GM12878 (cell line): ENCODE measurements around the gene FREM3. TPM values are rescaled to one million over a fixed set of nuclear protein-coding genes. Genes with fewer than 3 reads are reported as not detected.

Experiments used
- ATAC-seq: fragments of 200-7000 bp; cut with Tn5 transposase; 3 replicates; pipeline ENCODE4 v1.9.1; 2020; ENCODE audit warnings: mild to moderate bottlenecking, moderate library complexity
- BruUV-seq: library from RNA; stranded (reverse); fragments of 400-500 nt; replicated peaks from 2 replicates; lab custom pipeline; 2021; lab: Mats Ljungman, UMichigan
- CTCF ChIA-PET: fragments of 300-600 bp; sonication (Branson Sonifier 250); formaldehyde crosslinking; extraction: SDS; loops from one replicate; lab custom pipeline; 2021; ENCODE audit warnings: inconsistent platforms; lab: Yijun Ruan, JAX
- POLR2A ChIA-PET: fragments of 350-600 bp; formaldehyde crosslinking; extraction: SDS; loops from one replicate; lab custom pipeline; 2021; ENCODE audit warnings: inconsistent platforms; lab: Charles Lee
- RAD21 ChIA-PET: fragments of 300-600 bp; sonication (Branson Sonifier 250); formaldehyde crosslinking; loops from one replicate; lab custom pipeline; 2023; ENCODE audit warnings: antibody characterized with exemption; ENCODE audit not compliant: unreplicated experiment; lab: Charles Lee
- SMC1A ChIA-PET: fragments of 300-600 bp; sonication (Branson Sonifier 250); formaldehyde crosslinking; loops from one replicate; lab custom pipeline; 2023; ENCODE audit not compliant: unreplicated experiment, uncharacterized antibody; lab: Charles Lee
- DNase-seq: peaks from one replicate; pipeline ENCODE4 v3.0.0-alpha.2; 2011; ENCODE audit warnings: low read depth, low spot score
- FAIRE-seq: peaks from 3 replicates; lab custom pipeline; 2011; peaks lifted over from hg19 to GRCh38; lab: Jason Lieb, UNC
- H2AFZ ChIP-seq: 2 replicates; pipeline ENCODE4 v1.6.0; 2011; ENCODE audit warnings: low read depth, low read length, control low read depth; ENCODE audit not compliant: control insufficient read depth
- H3K27ac ChIP-seq: 2 replicates; pipeline ENCODE4 v1.5.1; 2011; ENCODE audit warnings: control low read depth; ENCODE audit not compliant: control insufficient read depth, insufficient read depth
- H3K27me3 ChIP-seq, 2 experiments: replicated peaks in 1 of 2; 2 replicates each; pipeline versions ENCODE4 v1.6.0 to v1.6.1; 2011; ENCODE audit warnings: low read length in 1 of 2; ENCODE audit not compliant: control insufficient read depth in 2 of 2, insufficient read depth in 2 of 2
- H3K36me3 ChIP-seq, 2 experiments: 2 replicates each; pipeline ENCODE4 v1.5.1; 2011; ENCODE audit warnings: low read length in 1 of 2; ENCODE audit not compliant: control insufficient read depth in 2 of 2, insufficient read depth in 2 of 2
- H3K4me1 ChIP-seq: 2 replicates; pipeline ENCODE4 v1.6.1; 2011; ENCODE audit warnings: mild to moderate bottlenecking, low read length, moderate library complexity, mixed read lengths; ENCODE audit not compliant: control insufficient read depth, insufficient read depth
- H3K4me2 ChIP-seq: 2 replicates; pipeline ENCODE4 v1.6.0; 2011; ENCODE audit warnings: control low read depth; ENCODE audit not compliant: control insufficient read depth, insufficient read depth
- H3K4me3 ChIP-seq: fragments of 200-600 bp; sonication (generic); 2 replicates; pipeline ENCODE4 v1.5.1; 2016
- H3K79me2 ChIP-seq: 2 replicates; pipeline ENCODE4 v1.6.0; 2011; ENCODE audit warnings: low read length; ENCODE audit not compliant: control insufficient read depth, insufficient read depth
- H3K9ac ChIP-seq: 2 replicates; pipeline ENCODE4 v1.8.0; 2011; ENCODE audit warnings: low read length, control low read depth, mixed read lengths; ENCODE audit not compliant: control insufficient read depth, insufficient read depth
- H3K9me3 ChIP-seq: replicated peaks from 3 replicates; pipeline ENCODE4 v1.5.1; 2011; ENCODE audit warnings: mild to moderate bottlenecking, low read length; ENCODE audit not compliant: control insufficient read depth, insufficient read depth
- H4K20me1 ChIP-seq: 2 replicates; pipeline ENCODE4 v1.6.0; 2011; ENCODE audit not compliant: control insufficient read depth, insufficient read depth
- ASH2L ChIP-seq: fragments of 300-600, 200-600 bp; sonication (generic); IDR thresholded peaks from 2 replicates; pipeline ENCODE4 v1.6.1; 2017; ENCODE audit warnings: low read depth, mild to moderate bottlenecking, borderline replicate concordance
- BCL11A ChIP-seq: IDR thresholded peaks from 2 replicates; pipeline ENCODE4 v1.6.1; 2011; ENCODE audit warnings: low read depth, low read length
- CBFB ChIP-seq: IDR thresholded peaks from 2 replicates; pipeline ENCODE4 v1.6.1; 2016; ENCODE audit warnings: antibody characterized with exemption, low read depth
- CBX3 ChIP-seq: fragments of 200-600 bp; sonication (generic); IDR thresholded peaks from 2 replicates; pipeline ENCODE4 v1.6.1; 2016; ENCODE audit warnings: low read depth, borderline replicate concordance
- CBX5 ChIP-seq: sonication (generic); IDR thresholded peaks from 2 replicates; pipeline ENCODE4 v1.6.1; 2016; ENCODE audit warnings: low read depth, moderate library complexity, mild to moderate bottlenecking, inconsistent platforms
- CEBPB ChIP-seq, 2 experiments: fragments of 150-350 bp in 1 of 2; IDR thresholded peaks; 2 replicates each; pipeline ENCODE4 v1.6.1; 2012 to 2014; ENCODE audit warnings: low read depth in 2 of 2, low read length in 2 of 2, borderline replicate concordance in 1 of 2, inconsistent platforms in 1 of 2
- CHD1 ChIP-seq: IDR thresholded peaks from 2 replicates; pipeline ENCODE4 v1.6.1; 2012; ENCODE audit warnings: low read depth, low read length, improper control_type of control experiment
- HCFC1 ChIP-seq: fragments of 150-350 bp; IDR thresholded peaks from 2 replicates; pipeline ENCODE4 v1.6.1; 2014; ENCODE audit warnings: low read length
- IKZF2 ChIP-seq, 2 experiments: fragments of 450-650 bp; IDR thresholded peaks; 2 replicates each; pipeline ENCODE4 v1.6.1; 2017; ENCODE audit warnings: mild to moderate bottlenecking in 2 of 2, moderate library complexity in 2 of 2
- JUNB ChIP-seq: IDR thresholded peaks from 2 replicates; pipeline ENCODE4 v1.6.1; 2016; ENCODE audit warnings: antibody characterized with exemption, mild to moderate bottlenecking
- JUND ChIP-seq: IDR thresholded peaks from 2 replicates; pipeline ENCODE4 v1.6.1; 2012; ENCODE audit warnings: low read depth, mild to moderate bottlenecking, low read length, improper control_type of control experiment, moderate library complexity
- RFX5 ChIP-seq: IDR thresholded peaks from 2 replicates; pipeline ENCODE4 v1.6.1; 2011; ENCODE audit warnings: low read depth, low read length, improper control_type of control experiment
- SMC3 ChIP-seq: IDR thresholded peaks from 2 replicates; pipeline ENCODE4 v1.6.1; 2011; ENCODE audit warnings: low read length, improper control_type of control experiment, borderline replicate concordance
- SP1 ChIP-seq: IDR thresholded peaks from one replicate; pipeline ENCODE4 v1.6.1; 2011; ENCODE audit warnings: low read depth, low read length
- SPI1 ChIP-seq: IDR thresholded peaks from 2 replicates; pipeline ENCODE4 v1.6.1; 2011; ENCODE audit warnings: low read depth, mild to moderate bottlenecking, low read length, moderate library complexity, borderline replicate concordance; ENCODE audit not compliant: insufficient read depth
- SREBF1 ChIP-seq: IDR thresholded peaks from 2 replicates; pipeline ENCODE4 v1.6.1; 2012; ENCODE audit warnings: mild to moderate bottlenecking, low read length
- ZNF207 ChIP-seq: fragments of 450-650 bp; IDR thresholded peaks from 2 replicates; pipeline ENCODE4 v1.6.1; 2014; ENCODE audit warnings: antibody characterized with exemption, mild to moderate bottlenecking, borderline replicate concordance
- WGBS: methylation state at CpG from one replicate; pipeline ENCODE4 v1.1.6; 2016; ENCODE audit warnings: low lambda C conversion rate; ENCODE audit not compliant: insufficient replicate concordance, insufficient coverage; ENCODE audit errors: missing lambda C conversion rate; 5-methylcytosine and 5-hydroxymethylcytosine counted together
- in situ Hi-C: fragments of 300-500 bp; cut with MboI; formaldehyde crosslinking; loops from 9 replicates; pipeline ENCODE4 v1.14.3; 2018; ENCODE audit warnings: mixed read lengths
- intact Hi-C: fragments of 100-400 bp; cut with micrococcal nuclease; formaldehyde crosslinking; loops from one replicate; pipeline ENCODE4 v1.14.2; 2022; ENCODE audit not compliant: unreplicated experiment
- polyA plus RNA-seq, 11 experiments: library from polyadenylated mRNA; depleted of rRNA in 4 of 11; unstranded in 6 of 11; stranded (reverse) in 5 of 11; fragments of >200 nt; fragmentation: Nextera tagmentation in 4 of 11; fragmentation: Illumina TruSeq in 1 of 11; extraction: Ambion mirVana in 4 of 11; extraction: Trizol in 1 of 11; gene quantifications; 1 replicate in 1 of 11; 2 replicates in 10 of 11; pipeline versions ENCODE4 v1.2.1 to v1.2.3, GENCODE V29; 2011 to 2016; ENCODE audit warnings: inconsistent platforms in 2 of 11, missing spikeins in 2 of 11, low read depth in 1 of 11
- total RNA-seq, 4 experiments: library from RNA; depleted of rRNA in 3 of 4; stranded (reverse); fragments of >200 nt in 3 of 4; fragmentation: Illumina TruSeq in 1 of 4; extraction: Trizol in 1 of 4; gene quantifications; 2 replicates each; pipeline versions ENCODE4 v1.2.1 to v1.2.3, GENCODE V29; 2013 to 2021
- TF ChIP-seq, protein P1 (sequence below), 3 experiments: IDR thresholded peaks in 2 of 3; conservative IDR thresholded peaks in 1 of 3; 2 replicates each; pipeline ENCODE4 v1.5.1; 2011; ENCODE audit warnings: low read depth in 3 of 3, low read length in 3 of 3, mild to moderate bottlenecking in 3 of 3, control low read depth in 2 of 3, moderate library complexity in 2 of 3, inconsistent platforms in 1 of 3, mixed read lengths in 1 of 3; ENCODE audit not compliant: control insufficient read depth in 2 of 3, insufficient read depth in 1 of 3; ENCODE audit errors: extremely low read depth in 1 of 3
- TF ChIP-seq, protein P2 (sequence below): fragments of 450-650 bp; IDR thresholded peaks from 2 replicates; pipeline ENCODE4 v1.6.1; 2016; ENCODE audit warnings: mild to moderate bottlenecking
- TF ChIP-seq, protein P3 (sequence below): IDR thresholded peaks from 2 replicates; pipeline ENCODE4 v1.6.1; 2012; ENCODE audit warnings: low read depth, low read length, improper control_type of control experiment

The FREM3 gene
- total and polyA plus RNA-seq, 10 of the 15 experiments (the other 5 are each of a cell fraction or from before 2014, with no cell fraction given): not detected

DNA sequence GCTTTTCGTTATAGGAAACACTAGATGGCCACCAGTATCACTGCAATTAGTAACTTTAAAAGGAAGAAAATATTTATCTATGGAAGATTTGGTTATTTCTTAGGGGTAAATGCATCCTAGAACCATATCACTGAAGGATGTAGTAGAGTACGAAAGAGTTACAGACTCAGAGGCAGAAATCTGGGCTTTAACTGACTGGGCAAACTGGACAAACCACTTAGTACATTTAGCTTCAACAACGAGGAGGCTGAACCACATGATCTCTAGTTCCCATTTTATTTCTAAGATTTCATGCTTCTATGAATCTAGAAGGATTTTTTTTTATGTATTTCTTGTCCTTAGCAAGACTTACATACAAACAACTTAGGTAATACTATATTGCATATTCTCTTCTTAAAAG lies 94.0 kb downstream of the FREM3 start:
- SMC1A ChIA-PET: no interaction called here
- CTCF ChIA-PET: interaction anchor here (1.1 kb wide), 1 partner anchor 12 kb away, joined by 3 read pairs; no protein-coding TSS in a partner anchor
- ATAC-seq (no peak), DNase-seq (no peak)
- no peaks in the 10 kb centered on the region for H4K20me1 ChIP-seq
- H3K36me3 ChIP-seq: no peaks in the 10 kb centered on the region
- in situ Hi-C loops: no loop called here
- H3K9me3 ChIP-seq: no peaks in the 10 kb centered on the region
- no peak overlapping the region for H3K9ac ChIP-seq
- no TSS peak for BruUV-seq
- H3K79me2 ChIP-seq: no peaks in the 10 kb centered on the region
- H3K4me3 ChIP-seq: no peak overlapping the region
- POLR2A ChIA-PET: no interaction called here
- H3K4me1 ChIP-seq: no peaks in the 10 kb centered on the region
- H2AFZ ChIP-seq: no peak overlapping the region
- no peak overlapping the region for H3K4me2 ChIP-seq
- TF ChIP-seq CHD1: no peak
- TF ChIP-seq SP1: no peak
- TF ChIP-seq JUND: no peak
- no peak for TF ChIP-seq CBFB
- no peak for TF ChIP-seq ASH2L
- no peak for TF ChIP-seq IKZF2 (IDR thresholded peaks at IDR 0.05)
- TF ChIP-seq HCFC1: no peak
- TF ChIP-seq CBX5: no peak
- TF ChIP-seq SREBF1: no peak
- no peak for TF ChIP-seq ZNF207
- TF ChIP-seq CBX3: no peak
- TF ChIP-seq CEBPB (IDR thresholded peaks at IDR 0.05; ENCODE audit: borderline replicate concordance in 1 of 2, low read depth in 2 of 2, low read length in 2 of 2): no peak
- TF ChIP-seq BCL11A: no peak
- TF ChIP-seq, protein P1, sequence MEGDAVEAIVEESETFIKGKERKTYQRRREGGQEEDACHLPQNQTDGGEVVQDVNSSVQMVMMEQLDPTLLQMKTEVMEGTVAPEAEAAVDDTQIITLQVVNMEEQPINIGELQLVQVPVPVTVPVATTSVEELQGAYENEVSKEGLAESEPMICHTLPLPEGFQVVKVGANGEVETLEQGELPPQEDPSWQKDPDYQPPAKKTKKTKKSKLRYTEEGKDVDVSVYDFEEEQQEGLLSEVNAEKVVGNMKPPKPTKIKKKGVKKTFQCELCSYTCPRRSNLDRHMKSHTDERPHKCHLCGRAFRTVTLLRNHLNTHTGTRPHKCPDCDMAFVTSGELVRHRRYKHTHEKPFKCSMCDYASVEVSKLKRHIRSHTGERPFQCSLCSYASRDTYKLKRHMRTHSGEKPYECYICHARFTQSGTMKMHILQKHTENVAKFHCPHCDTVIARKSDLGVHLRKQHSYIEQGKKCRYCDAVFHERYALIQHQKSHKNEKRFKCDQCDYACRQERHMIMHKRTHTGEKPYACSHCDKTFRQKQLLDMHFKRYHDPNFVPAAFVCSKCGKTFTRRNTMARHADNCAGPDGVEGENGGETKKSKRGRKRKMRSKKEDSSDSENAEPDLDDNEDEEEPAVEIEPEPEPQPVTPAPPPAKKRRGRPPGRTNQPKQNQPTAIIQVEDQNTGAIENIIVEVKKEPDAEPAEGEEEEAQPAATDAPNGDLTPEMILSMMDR (IDR thresholded peaks at IDR 0.05 in 2 of 3, conservative IDR thresholded peaks at IDR 0.05 in 1 of 3; ENCODE audit: control insufficient read depth in 2 of 3, extremely low read depth in 1 of 3, insufficient read depth in 1 of 3, low read depth in 3 of 3, low read length in 3 of 3): no peak
- no peak for TF ChIP-seq RFX5
- TF ChIP-seq SMC3: no peak
- TF ChIP-seq, protein P2, sequence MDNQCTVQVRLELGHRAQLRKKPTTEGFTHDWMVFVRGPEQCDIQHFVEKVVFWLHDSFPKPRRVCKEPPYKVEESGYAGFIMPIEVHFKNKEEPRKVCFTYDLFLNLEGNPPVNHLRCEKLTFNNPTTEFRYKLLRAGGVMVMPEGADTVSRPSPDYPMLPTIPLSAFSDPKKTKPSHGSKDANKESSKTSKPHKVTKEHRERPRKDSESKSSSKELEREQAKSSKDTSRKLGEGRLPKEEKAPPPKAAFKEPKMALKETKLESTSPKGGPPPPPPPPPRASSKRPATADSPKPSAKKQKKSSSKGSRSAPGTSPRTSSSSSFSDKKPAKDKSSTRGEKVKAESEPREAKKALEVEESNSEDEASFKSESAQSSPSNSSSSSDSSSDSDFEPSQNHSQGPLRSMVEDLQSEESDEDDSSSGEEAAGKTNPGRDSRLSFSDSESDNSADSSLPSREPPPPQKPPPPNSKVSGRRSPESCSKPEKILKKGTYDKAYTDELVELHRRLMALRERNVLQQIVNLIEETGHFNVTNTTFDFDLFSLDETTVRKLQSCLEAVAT: no peak
- no peak for TF ChIP-seq JUNB
- TF ChIP-seq, protein P3, sequence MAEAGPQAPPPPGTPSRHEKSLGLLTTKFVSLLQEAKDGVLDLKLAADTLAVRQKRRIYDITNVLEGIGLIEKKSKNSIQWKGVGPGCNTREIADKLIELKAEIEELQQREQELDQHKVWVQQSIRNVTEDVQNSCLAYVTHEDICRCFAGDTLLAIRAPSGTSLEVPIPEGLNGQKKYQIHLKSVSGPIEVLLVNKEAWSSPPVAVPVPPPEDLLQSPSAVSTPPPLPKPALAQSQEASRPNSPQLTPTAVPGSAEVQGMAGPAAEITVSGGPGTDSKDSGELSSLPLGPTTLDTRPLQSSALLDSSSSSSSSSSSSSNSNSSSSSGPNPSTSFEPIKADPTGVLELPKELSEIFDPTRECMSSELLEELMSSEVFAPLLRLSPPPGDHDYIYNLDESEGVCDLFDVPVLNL: no peak
- no peak for TF ChIP-seq SPI1
- TF ChIP-seq, all 136 proteins: peak for 0
- no peaks in the 10 kb centered on the region for H3K27me3 ChIP-seq
- RAD21 ChIA-PET: no interaction called here
- no peak overlapping the region for H3K27ac ChIP-seq
- intact Hi-C loops: no loop called here
- 4% methylated on average over 3 of the region's 3 CpGs for WGBS
- no peak for FAIRE-seq
